HG03565 (cell line): ENCODE data around the gene IGF1R.

ENCODE experiments used
- ATAC-seq: cut with Tn5 transposase; IDR thresholded peaks from one replicate; pipeline ENCODE4 v1.9.1; 2021; ENCODE audit warnings: mild to moderate bottlenecking, moderate library complexity; ENCODE audit not compliant: unreplicated experiment

The IGF1R gene

GRCh38 chr15:98723195-98723594 lies 74.9 kb downstream of the IGF1R start:
- no peak for ATAC-seq

DNA sequence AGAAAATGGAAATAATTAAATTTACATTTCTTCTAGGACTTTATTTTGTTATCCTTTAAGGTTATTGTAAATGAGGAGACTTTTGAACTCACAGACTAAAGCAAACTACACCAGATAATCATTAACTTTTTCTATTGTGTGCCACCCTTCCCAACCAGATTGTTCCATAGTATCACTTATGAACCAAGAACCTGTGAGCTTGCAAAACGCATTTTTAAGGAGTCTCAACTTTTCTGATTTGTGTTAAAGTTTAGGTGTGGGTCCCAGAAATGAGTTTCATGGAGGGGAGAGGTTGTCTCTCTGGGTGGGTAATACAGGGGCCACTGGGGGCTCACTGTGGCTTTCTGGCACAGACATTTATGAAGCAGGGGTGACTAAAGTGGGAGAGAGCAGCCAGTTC lies 75.7 kb downstream of the IGF1R start:
- ATAC-seq: no peak

GRCh38 chr15:98724494-98724893 lies 76.2 kb downstream of the IGF1R start:
- no peak for ATAC-seq

GRCh38 chr15:98725874-98726273 lies 77.5 kb downstream of the IGF1R start:
- ATAC-seq: no peak

- no peak for ATAC-seq
Observed at GRCh38 chr15:98727115-98728040, 79.0 kb downstream of the IGF1R start.

DNA sequence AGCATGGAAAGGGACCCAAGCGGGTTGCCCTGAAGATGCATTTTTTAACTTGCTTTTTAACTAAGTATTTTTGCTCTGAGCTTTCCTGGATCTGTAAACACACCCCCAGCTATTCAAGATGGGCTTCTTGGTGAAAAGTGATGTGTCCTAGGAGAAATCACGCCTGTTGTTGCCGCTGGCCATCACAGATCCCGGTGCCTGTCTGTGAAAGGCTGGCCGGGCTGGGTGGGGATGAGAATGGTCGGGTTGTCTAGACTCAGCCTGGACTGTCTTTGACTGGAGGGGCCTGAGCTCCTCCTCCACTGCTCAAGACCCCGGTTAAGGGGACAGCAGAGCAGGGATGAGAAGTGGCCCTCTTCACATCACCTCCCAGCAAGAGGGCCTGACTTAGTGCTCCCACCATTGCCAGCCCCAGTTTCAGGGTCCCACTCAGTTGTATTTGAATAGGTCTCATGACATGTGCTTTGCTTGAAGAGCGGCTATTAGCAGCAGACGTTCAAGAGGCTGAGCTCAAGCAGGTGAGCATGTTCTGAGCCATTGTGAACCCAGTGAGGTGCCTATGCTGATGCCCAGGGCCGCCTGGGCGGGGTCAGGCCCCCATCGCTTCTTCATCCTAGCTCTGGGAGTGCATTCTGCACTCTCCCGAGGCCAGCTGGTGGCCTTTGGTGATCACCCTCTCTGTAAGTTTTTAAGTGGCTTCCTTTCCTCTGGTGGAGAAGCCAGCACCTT lies 79.9 kb downstream of the IGF1R start:
- no peak for ATAC-seq

GRCh38 chr15:98728811-98729160 lies 80.4 kb downstream of the IGF1R start:
- ATAC-seq: no peak

DNA sequence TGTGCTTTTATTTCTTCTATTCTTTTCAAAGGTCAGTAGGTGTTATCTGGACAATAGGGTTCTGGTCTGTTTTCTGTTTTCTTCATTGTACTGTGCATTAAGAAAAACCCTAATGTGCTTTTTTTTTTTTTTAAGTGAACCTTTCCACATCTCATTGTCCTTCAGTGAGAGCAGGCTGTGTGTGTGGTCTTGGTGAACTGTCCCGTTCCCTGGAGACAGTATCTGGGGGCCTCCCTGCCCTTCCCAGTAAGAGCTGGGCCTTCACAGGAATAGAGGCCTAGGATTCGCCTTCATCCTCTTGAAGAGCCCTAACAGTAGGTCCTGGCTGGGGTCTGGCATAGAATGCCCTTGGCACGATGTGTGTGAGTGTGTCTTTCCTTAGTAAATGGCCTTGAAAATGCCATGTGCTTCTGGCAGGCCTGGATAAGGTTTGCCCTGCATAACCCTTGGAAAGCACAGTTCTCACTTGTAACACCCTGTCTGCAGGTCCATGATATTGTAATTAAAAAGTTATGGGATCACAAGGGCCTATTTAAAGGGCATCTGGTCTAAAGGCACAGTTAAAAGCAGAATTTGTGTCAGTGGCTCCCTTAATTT lies 81.2 kb downstream of the IGF1R start:
- no peak for ATAC-seq

- no peak for ATAC-seq
Observed at GRCh38 chr15:98730860-98731711, 82.7 kb downstream of the IGF1R start.

- ATAC-seq: no peak
Observed at GRCh38 chr15:98731712-98732450, 83.5 kb downstream of the IGF1R start.

DNA sequence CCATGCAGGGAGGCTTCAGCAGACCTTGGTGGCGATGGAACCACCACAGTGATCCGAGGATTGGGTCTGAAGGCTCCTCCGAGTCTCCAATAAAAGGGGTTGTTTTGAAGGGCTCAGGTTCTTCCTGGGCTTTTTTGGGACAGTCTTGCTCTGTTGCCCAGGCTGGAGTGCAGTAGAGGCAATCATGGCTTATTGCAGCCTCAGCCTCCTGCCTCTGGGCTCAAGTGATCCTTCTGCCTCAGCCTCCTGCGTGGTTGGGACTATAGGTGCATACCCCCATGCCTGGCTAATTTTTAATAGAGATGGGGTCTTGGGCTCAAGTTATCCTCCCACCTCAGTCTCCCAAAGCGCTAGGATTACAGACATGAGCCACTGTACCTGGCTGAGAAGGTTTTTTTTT lies 84.8 kb downstream of the IGF1R start:
- no peak for ATAC-seq

GRCh38 chr15:98734466-98735199 lies 86.3 kb downstream of the IGF1R start:
- no peak for ATAC-seq

GRCh38 chr15:98735304-98735703 lies 87.0 kb downstream of the IGF1R start:
- no peak for ATAC-seq

DNA sequence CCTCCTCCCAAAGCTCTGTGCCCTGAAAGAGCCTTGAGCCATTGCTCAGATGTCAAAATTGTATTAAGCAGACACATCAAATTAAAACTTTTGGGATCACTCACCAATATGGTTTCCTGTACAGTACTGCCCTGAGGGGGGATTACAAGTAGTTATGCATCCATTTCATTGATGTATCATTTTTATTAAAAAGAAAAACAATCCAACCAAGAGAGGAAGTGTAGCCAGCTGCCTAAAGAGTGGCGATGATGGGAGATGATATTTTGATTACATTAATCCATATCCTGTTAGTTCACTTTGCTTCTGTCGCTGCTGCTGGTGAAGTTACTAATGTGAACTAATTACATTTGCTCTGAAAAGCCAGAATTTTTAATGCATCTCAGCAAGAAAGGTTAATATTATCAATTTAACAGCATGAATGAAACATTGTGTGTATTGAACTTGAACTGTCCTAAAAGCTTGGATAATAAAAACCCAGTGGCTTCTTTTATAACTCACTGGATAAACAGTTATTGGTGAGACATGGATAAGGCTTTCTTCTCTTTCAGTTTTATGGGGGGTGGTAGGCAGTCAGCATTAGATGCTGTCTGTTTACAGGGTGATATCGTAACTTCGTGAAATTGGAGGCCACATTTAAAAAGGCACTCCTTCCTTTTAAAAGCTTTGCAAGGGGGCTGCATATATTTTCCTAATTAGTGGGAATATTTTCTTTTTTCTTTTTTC lies 87.7 kb downstream of the IGF1R start:
- ATAC-seq: no peak

DNA sequence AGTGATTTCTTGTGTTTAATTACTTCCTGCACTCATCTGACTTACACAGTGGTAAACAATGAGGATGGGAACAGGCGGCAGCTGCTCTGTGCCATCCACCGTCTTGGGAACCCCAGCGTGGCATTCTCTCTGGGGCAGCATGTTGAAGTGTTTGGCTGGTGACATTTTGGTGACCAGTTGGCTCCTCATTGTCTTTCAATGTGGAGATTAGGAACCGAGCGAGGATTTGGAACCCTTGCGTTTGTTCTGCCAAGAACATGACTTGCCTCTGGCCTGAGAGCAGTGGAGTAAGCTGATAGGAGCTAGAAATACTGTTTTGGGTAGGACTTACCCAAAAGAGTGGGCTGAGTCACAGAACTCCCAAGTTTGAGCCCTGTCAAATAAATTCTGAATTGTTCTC lies 88.8 kb downstream of the IGF1R start:
- ATAC-seq: no peak

- ATAC-seq: no peak
Observed at GRCh38 chr15:98737721-98738120, 89.4 kb downstream of the IGF1R start.

DNA sequence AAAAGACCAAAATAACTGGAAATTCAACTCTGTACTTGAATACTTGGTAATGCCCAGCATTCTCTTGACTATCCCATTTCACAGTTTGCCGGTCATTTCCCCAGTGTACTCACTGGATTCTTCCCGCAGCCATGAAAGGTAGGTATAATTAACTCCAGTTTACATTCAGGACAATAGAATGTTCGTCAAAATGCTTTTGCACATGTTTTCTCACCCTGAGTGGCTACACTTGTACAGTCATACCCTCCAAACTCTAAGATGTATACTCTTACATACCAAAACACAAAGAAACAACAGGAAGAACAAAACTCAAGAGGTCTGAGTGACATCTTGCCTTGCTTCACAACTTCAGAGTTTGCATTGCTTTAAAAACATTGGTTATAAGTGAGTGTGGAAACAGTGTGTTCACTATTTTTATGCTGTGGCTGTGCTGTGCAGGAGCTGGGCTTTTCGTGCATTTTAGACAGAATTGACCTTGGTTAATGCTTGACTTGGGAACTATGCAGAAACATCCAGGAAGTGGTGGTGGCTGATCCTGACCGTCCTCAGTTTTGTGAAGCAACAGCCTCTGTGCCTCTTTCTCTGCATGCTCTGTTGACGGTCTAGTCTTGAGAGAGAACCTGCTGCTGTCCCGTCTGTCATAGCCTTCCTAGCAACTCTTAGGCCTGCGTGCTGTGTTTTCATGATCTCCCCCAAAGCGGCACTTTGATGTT lies 90.5 kb downstream of the IGF1R start:
- ATAC-seq: no peak

DNA sequence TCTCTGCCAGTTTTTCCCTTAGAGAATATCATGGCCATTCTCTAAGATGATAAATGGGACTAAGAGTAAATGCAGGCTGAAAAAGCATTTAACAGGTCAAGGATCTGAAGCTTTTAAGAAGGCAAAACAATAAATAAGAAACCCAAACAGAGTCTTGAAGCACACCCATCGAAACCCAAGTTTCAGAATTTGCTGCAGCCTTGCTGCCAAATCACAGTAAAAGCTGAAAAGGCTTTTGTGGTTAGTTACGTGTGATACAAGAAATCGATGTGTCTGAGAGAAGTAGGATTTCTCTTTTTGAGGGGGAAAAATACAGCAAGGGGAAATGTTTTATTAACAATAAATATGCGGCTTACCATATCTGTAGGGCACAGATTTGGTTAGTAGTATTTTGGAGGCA lies 92.0 kb downstream of the IGF1R start:
- ATAC-seq: no peak
